GM13976 (cell line): Measurements from ENCODE around the gene THBS4.

ENCODE experiments used
- DNase-seq: peaks from one replicate; pipeline ENCODE4 v3.0.0; 2012; ENCODE audit warnings: low spot score
- CTCF ChIP-seq: IDR thresholded peaks from 2 replicates; pipeline ENCODE4 v1.5.1; 2012; ENCODE audit warnings: borderline replicate concordance, mild to moderate bottlenecking; ENCODE audit not compliant: insufficient read depth; ENCODE audit errors: extremely low read depth, missing control alignments, control extremely low read depth
- in situ Hi-C: fragments of 300-500 bp; cut with MboI; formaldehyde crosslinking; loops from one replicate; pipeline ENCODE4 v1.12.0; 2022; ENCODE audit warnings: low sequenced_read_pairs, mixed read lengths, inconsistent platforms; ENCODE audit not compliant: unreplicated experiment

Gene THBS4

GRCh38 chr5:80033513-80033912 lies 1.6 kb upstream of the THBS4 start:
- in situ Hi-C loops = no loop called here
- TF ChIP-seq CTCF = no peak
- DNase-seq = no peak

- in situ Hi-C loops = no loop called here
- DNase-seq = no peak
- no peak for TF ChIP-seq CTCF
Measured at GRCh38 chr5:80034559-80034958, 589 bp upstream of the THBS4 start.

- DNase-seq = no peak
- TF ChIP-seq CTCF = no peak
- in situ Hi-C loops = no loop called here
Measured at GRCh38 chr5:80035839-80036238, 691 bp downstream of the THBS4 start.

- no peak for TF ChIP-seq CTCF
- DNase-seq = no peak
- in situ Hi-C loops = no loop called here
Measured at GRCh38 chr5:80036615-80037014, 1.5 kb downstream of the THBS4 start.

GRCh38 chr5:80037366-80037765 lies 2.2 kb downstream of the THBS4 start:
- no peak for TF ChIP-seq CTCF
- in situ Hi-C loops = no loop called here
- no peak for DNase-seq

- no peak for DNase-seq
- no peak for TF ChIP-seq CTCF
- in situ Hi-C loops = no loop called here
Measured at GRCh38 chr5:80039650-80040049, 4.5 kb downstream of the THBS4 start.

GRCh38 chr5:80041527-80041926 lies 6.4 kb downstream of the THBS4 start:
- in situ Hi-C loops = no loop called here
- TF ChIP-seq CTCF = no peak
- DNase-seq = no peak
